Liver (tissue), 9 donors: ENCODE data around the gene REC114. TPM values are rescaled to one million over a fixed set of nuclear protein-coding genes. Genes with fewer than 3 reads are reported as not detected.

ENCODE experiments used
- DNase-seq: peaks from one replicate; pipeline ENCODE4 v3.0.0-alpha.2; 2017; ENCODE audit warnings: low spot score
- H3K27ac ChIP-seq, 2 donors: one replicate each; pipeline ENCODE4 v1.7.0; 2013; ENCODE audit warnings: inconsistent platforms in 2 of 2, low read length in 2 of 2, control low read depth in 1 of 2, low read depth in 1 of 2, mild to moderate bottlenecking in 1 of 2
- H3K27me3 ChIP-seq, 4 donors: one replicate each; pipeline versions ENCODE4 v1.6.1 to v1.7.0; 2013; ENCODE audit warnings: low read length in 3 of 4, inconsistent platforms in 1 of 4, mild to moderate bottlenecking in 1 of 4, moderate library complexity in 1 of 4; ENCODE audit not compliant: control insufficient read depth in 4 of 4, insufficient read depth in 4 of 4
- H3K36me3 ChIP-seq, 4 donors: one replicate each; pipeline versions ENCODE4 v1.6.1 to v1.7.0; 2013; ENCODE audit warnings: low read length in 3 of 4, mild to moderate bottlenecking in 3 of 4, low read depth in 1 of 4, moderate library complexity in 1 of 4; ENCODE audit not compliant: control insufficient read depth in 4 of 4, insufficient read depth in 3 of 4
- H3K4me1 ChIP-seq, 4 donors: one replicate each; pipeline versions ENCODE4 v1.6.1 to v1.7.0; 2013; ENCODE audit warnings: low read length in 3 of 4, mild to moderate bottlenecking in 3 of 4, moderate library complexity in 1 of 4; ENCODE audit not compliant: control insufficient read depth in 4 of 4, insufficient read depth in 4 of 4
- H3K4me3 ChIP-seq, 3 donors: one replicate each; pipeline versions ENCODE4 v1.6.1 to v1.7.0; 2013; ENCODE audit warnings: low read length in 3 of 3, control low read depth in 1 of 3, low read depth in 1 of 3, mild to moderate bottlenecking in 1 of 3
- H3K9ac ChIP-seq, 2 donors: one replicate each; pipeline ENCODE4 v1.7.0; 2013; ENCODE audit warnings: low read length in 2 of 2, mild to moderate bottlenecking in 2 of 2, moderate library complexity in 2 of 2, control low read depth in 1 of 2, low read depth in 1 of 2
- H3K9me3 ChIP-seq, 4 donors: one replicate each; pipeline versions ENCODE4 v1.6.1 to v1.7.0; 2013; ENCODE audit warnings: low read length in 3 of 4; ENCODE audit not compliant: control insufficient read depth in 4 of 4
- ATF3 ChIP-seq: IDR thresholded peaks from 2 replicates; pipeline ENCODE4 v1.6.1; 2016; ENCODE audit warnings: antibody characterized with exemption
- CTCF ChIP-seq: fragments of 150-350 bp; IDR thresholded peaks from 2 replicates; pipeline ENCODE4 v1.5.1; 2017; ENCODE audit warnings: improper control_type of control experiment, low read depth, low read length; ENCODE audit not compliant: missing input control
- EGR1 ChIP-seq, 2 donors: IDR thresholded peaks; 2 replicates each; pipeline ENCODE4 v1.6.1; 2016 to 2018; ENCODE audit warnings: antibody characterized with exemption in 2 of 2, low read depth in 2 of 2
- FOXA1 ChIP-seq: IDR thresholded peaks from 2 replicates; pipeline ENCODE4 v1.6.1; 2016; ENCODE audit warnings: antibody characterized with exemption
- FOXA2 ChIP-seq: IDR thresholded peaks from 2 replicates; pipeline ENCODE4 v1.6.1; 2016; ENCODE audit warnings: antibody characterized with exemption
- GABPA ChIP-seq, 2 donors: IDR thresholded peaks in 1 of 2; conservative IDR thresholded peaks in 1 of 2; 2 replicates each; pipeline ENCODE4 v1.6.1; 2016; ENCODE audit warnings: antibody characterized with exemption in 2 of 2, mild to moderate bottlenecking in 1 of 2, moderate library complexity in 1 of 2
- HNF4A ChIP-seq, 2 donors: conservative IDR thresholded peaks; 2 replicates each; pipeline ENCODE4 v1.6.1; 2016; ENCODE audit warnings: antibody characterized with exemption in 2 of 2, mild to moderate bottlenecking in 2 of 2
- HNF4G ChIP-seq: IDR thresholded peaks from 2 replicates; pipeline ENCODE4 v1.6.1; 2016; ENCODE audit warnings: antibody characterized with exemption
- JUND ChIP-seq, 2 donors: IDR thresholded peaks; 2 replicates each; pipeline ENCODE4 v1.6.1; 2016; ENCODE audit warnings: antibody characterized with exemption in 2 of 2
- MAX ChIP-seq: IDR thresholded peaks from 2 replicates; pipeline ENCODE4 v1.6.1; 2016; ENCODE audit warnings: antibody characterized with exemption
- NR2F2 ChIP-seq: IDR thresholded peaks from 2 replicates; pipeline ENCODE4 v1.6.1; 2016; ENCODE audit warnings: antibody characterized with exemption
- RAD21 ChIP-seq, 2 donors: IDR thresholded peaks; 2 replicates each; pipeline ENCODE4 v1.6.1; 2016; ENCODE audit warnings: antibody characterized with exemption in 2 of 2, mild to moderate bottlenecking in 2 of 2
- REST ChIP-seq: IDR thresholded peaks from 2 replicates; pipeline ENCODE4 v1.6.1; 2016; ENCODE audit warnings: antibody characterized with exemption, mild to moderate bottlenecking
- RXRA ChIP-seq, 2 donors: IDR thresholded peaks; 2 replicates each; pipeline ENCODE4 v1.6.1; 2017 to 2018; ENCODE audit warnings: antibody characterized with exemption in 2 of 2, mild to moderate bottlenecking in 1 of 2
- SP1 ChIP-seq: IDR thresholded peaks from 2 replicates; pipeline ENCODE4 v1.6.1; 2018; ENCODE audit warnings: antibody characterized with exemption, mild to moderate bottlenecking
- TAF1 ChIP-seq: conservative IDR thresholded peaks from 2 replicates; pipeline ENCODE4 v1.6.1; 2016; ENCODE audit warnings: antibody characterized with exemption, mild to moderate bottlenecking
- YY1 ChIP-seq: IDR thresholded peaks from 2 replicates; pipeline ENCODE4 v1.6.1; 2016; ENCODE audit warnings: antibody characterized with exemption, mild to moderate bottlenecking
- WGBS: extraction: QIAGEN DNeasy Blood & Tissue Kit; methylation state at CpG from one replicate; pipeline ENCODE4 v1.1.7; 2013; 5-methylcytosine and 5-hydroxymethylcytosine counted together
- polyA plus RNA-seq, 2 donors: library from polyadenylated mRNA; stranded (reverse) in 1 of 2; unstranded in 1 of 2; fragments of 200-250 nt in 1 of 2; fragments of >200 nt in 1 of 2; fragmentation: Nextera tagmentation in 1 of 2; extraction: Ambion mirVana in 1 of 2; gene quantifications; one replicate each; pipeline versions ENCODE4 v1.2.1 to v1.2.3, GENCODE V29; 2013 to 2015
- total RNA-seq, 2 donors: library from RNA; depleted of rRNA; stranded (reverse); fragments of >200 nt; gene quantifications; one replicate each; pipeline ENCODE4 v1.2.3, GENCODE V29; 2014
- donor health status: healthy.
- donor health status: healthy.
- donor health status: healthy.
- donor health status: healthy.
- donor health status: healthy.

REC114 gene
- total and polyA plus RNA-seq, 4 donors: not detected

- Histone ChIP-seq H3K27me3 (no peaks in the 10 kb centered on the region), H3K4me3 (no peak overlapping the region), H3K27ac (no peak overlapping the region), H3K4me1 (peaks cover 0 to 14% (median 12%) of the 10 kb centered on the region in 4 donors), H3K36me3 (no peaks in the 10 kb centered on the region), H3K9ac (no peak overlapping the region), H3K9me3 (no peaks in the 10 kb centered on the region)
- DNase-seq: no peak
- TF ChIP-seq NR2F2 (no peak), EGR1 (IDR thresholded peaks at IDR 0.05; ENCODE audit: low read depth in 2 of 2) (no peak), ATF3 (no peak), HNF4G (no peak), FOXA2 (no peak), RAD21 (IDR thresholded peaks at IDR 0.05) (no peak), RXRA (IDR thresholded peaks at IDR 0.05) (no peak), YY1 (no peak), MAX (no peak), TAF1 (no peak), REST (no peak), CTCF (no peak), SP1 (no peak), FOXA1 (no peak), HNF4A (conservative IDR thresholded peaks at IDR 0.05) (no peak), GABPA (IDR thresholded peaks at IDR 0.05 in 1 of 2, conservative IDR thresholded peaks at IDR 0.05 in 1 of 2) (no peak), JUND (IDR thresholded peaks at IDR 0.05) (no peak)
- 97% methylated on average over 21 of the region's 21 CpGs for WGBS
These were observed 154.2 kb downstream of the REC114 start for GRCh38 chr15:73597036-73597638.

GRCh38 chr15:73598530-73599160, 155.7 kb downstream of the REC114 start:
- WGBS: 74% methylated on average over 3 of the region's 3 CpGs
- H3K36me3 ChIP-seq: no peaks in the 10 kb centered on the region
- H3K27me3 ChIP-seq: no peaks in the 10 kb centered on the region
- H3K9me3 ChIP-seq: no peaks in the 10 kb centered on the region
- peak; percentile 18 for TF ChIP-seq NR2F2
- TF ChIP-seq SP1: no peak
- no peak for TF ChIP-seq HNF4A (conservative IDR thresholded peaks at IDR 0.05)
- no peak for TF ChIP-seq FOXA2
- H3K4me1 ChIP-seq: peaks cover 0 to 18% (median 15%) of the 10 kb centered on the region in 4 donors
- H3K4me3 ChIP-seq: no peak overlapping the region
- H3K9ac ChIP-seq: no peak overlapping the region
- no peak for DNase-seq
- no peak overlapping the region for H3K27ac ChIP-seq
